Mesenchymal stem cell (in vitro differentiated cells and primary cell): Measurements from ENCODE around the gene IRX4.

Source experiments
- DNase-seq: peaks from one replicate; pipeline ENCODE4 v3.0.0-alpha.2; 2013
- H2AFZ ChIP-seq: one replicate; pipeline ENCODE4 v1.6.1; 2013; ENCODE audit warnings: low read depth, mild to moderate bottlenecking, control low read depth, inconsistent platforms, low read length, moderate library complexity
- H2AK5ac ChIP-seq: 2 replicates; pipeline ENCODE4 v1.6.1; 2013; ENCODE audit warnings: low read length, moderate library complexity, mild to moderate bottlenecking, inconsistent platforms; ENCODE audit not compliant: severe bottlenecking
- H2BK120ac ChIP-seq: one replicate; pipeline ENCODE4 v1.6.1; 2013; ENCODE audit warnings: low read depth, mild to moderate bottlenecking, inconsistent platforms, low read length, moderate library complexity
- H2BK12ac ChIP-seq, 2 experiments: one replicate each; pipeline ENCODE4 v1.6.1; 2013; ENCODE audit warnings: inconsistent platforms in 2 of 2, low read length in 2 of 2, mild to moderate bottlenecking in 2 of 2, moderate library complexity in 2 of 2, control low read depth in 1 of 2
- H2BK15ac ChIP-seq: one replicate; pipeline ENCODE4 v1.6.1; 2013; ENCODE audit warnings: mild to moderate bottlenecking, low read depth, inconsistent platforms; ENCODE audit not compliant: poor library complexity, severe bottlenecking
- H2BK5ac ChIP-seq: 2 replicates; pipeline ENCODE4 v1.6.1; 2013; ENCODE audit warnings: low read depth, mild to moderate bottlenecking, low read length, control low read depth, inconsistent platforms; ENCODE audit not compliant: poor library complexity, severe bottlenecking
- H3K14ac ChIP-seq, 2 experiments: one replicate each; pipeline ENCODE4 v1.6.1; 2013; ENCODE audit warnings: inconsistent platforms in 2 of 2, low read length in 2 of 2, control low read depth in 1 of 2, mild to moderate bottlenecking in 1 of 2, moderate library complexity in 1 of 2
- H3K18ac ChIP-seq, 2 experiments: one replicate each; pipeline ENCODE4 v1.6.1; 2013; ENCODE audit warnings: inconsistent platforms in 2 of 2, low read length in 2 of 2, control low read depth in 1 of 2, low read depth in 1 of 2, mild to moderate bottlenecking in 1 of 2
- H3K23ac ChIP-seq, 2 experiments: one replicate each; pipeline ENCODE4 v1.6.1; 2013; ENCODE audit warnings: inconsistent platforms in 2 of 2, low read length in 2 of 2, mild to moderate bottlenecking in 2 of 2, moderate library complexity in 2 of 2, control low read depth in 1 of 2
- H3K27ac ChIP-seq: 2 replicates; pipeline ENCODE4 v1.5.1; 2013; ENCODE audit warnings: mild to moderate bottlenecking, moderate library complexity, low read length, control low read depth, inconsistent platforms; ENCODE audit not compliant: poor library complexity, severe bottlenecking
- H3K27me3 ChIP-seq, 2 experiments: 2 replicates each; pipeline versions ENCODE4 v1.6.1 to v1.7.0; 2013; ENCODE audit warnings: low read length in 2 of 2, mild to moderate bottlenecking in 2 of 2, moderate library complexity in 2 of 2, control low read depth in 1 of 2, inconsistent platforms in 1 of 2; ENCODE audit not compliant: control insufficient read depth in 1 of 2, insufficient read depth in 1 of 2
- H3K36me3 ChIP-seq, 2 experiments: 2 replicates each; pipeline versions ENCODE4 v1.6.1 to v1.7.0; 2013; ENCODE audit warnings: low read length in 2 of 2, control low read depth in 1 of 2, inconsistent platforms in 1 of 2, low read depth in 1 of 2, mild to moderate bottlenecking in 1 of 2; ENCODE audit not compliant: insufficient read depth in 2 of 2, control insufficient read depth in 1 of 2
- H3K4ac ChIP-seq, 2 experiments: one replicate each; pipeline ENCODE4 v1.6.1; 2013; ENCODE audit warnings: inconsistent platforms in 2 of 2, low read length in 2 of 2, mild to moderate bottlenecking in 2 of 2, moderate library complexity in 2 of 2, control low read depth in 1 of 2, low read depth in 1 of 2
- H3K4me1 ChIP-seq: 2 replicates; pipeline ENCODE4 v1.6.1; 2013; ENCODE audit warnings: low read depth, low read length, control low read depth; ENCODE audit not compliant: control insufficient read depth, insufficient read depth
- H3K4me2 ChIP-seq: 2 replicates; pipeline ENCODE4 v1.6.1; 2013; ENCODE audit warnings: low read length, mild to moderate bottlenecking, inconsistent platforms; ENCODE audit not compliant: poor library complexity, severe bottlenecking
- H3K4me3 ChIP-seq, 2 experiments: 2 replicates each; pipeline versions ENCODE4 v1.5.1 to v1.7.0; 2013; ENCODE audit warnings: low read length in 2 of 2, mild to moderate bottlenecking in 2 of 2, control low read depth in 1 of 2, low read depth in 1 of 2; ENCODE audit not compliant: insufficient read depth in 1 of 2
- H3K79me1 ChIP-seq: replicated peaks from 2 replicates; pipeline ENCODE4 v1.6.1; 2013; ENCODE audit warnings: mild to moderate bottlenecking, control low read depth, low read length, inconsistent platforms; ENCODE audit not compliant: poor library complexity, severe bottlenecking
- H3K9ac ChIP-seq: 2 replicates; pipeline ENCODE4 v1.7.0; 2013; ENCODE audit warnings: mild to moderate bottlenecking, low read length, moderate library complexity
- H3K9me3 ChIP-seq: 2 replicates; pipeline ENCODE4 v1.7.0; 2013; ENCODE audit warnings: mild to moderate bottlenecking, low read length; ENCODE audit not compliant: control insufficient read depth
- H4K8ac ChIP-seq: one replicate; pipeline ENCODE4 v1.6.1; 2013; ENCODE audit warnings: inconsistent platforms, mild to moderate bottlenecking, low read length, moderate library complexity
- H4K91ac ChIP-seq: one replicate; pipeline ENCODE4 v1.6.1; 2013; ENCODE audit warnings: mild to moderate bottlenecking, low read length, inconsistent platforms
- WGBS: methylation state at CpG from one replicate; pipeline ENCODE4 v1.1.7; 2013; ENCODE audit warnings: mixed read lengths; 5-methylcytosine and 5-hydroxymethylcytosine counted together

The IRX4 gene

GRCh38 chr5:1912951-1913565 lies 30.3 kb upstream of the IRX4 start:
- H3K4me3 ChIP-seq, result no peak overlapping the region

GRCh38 chr5:1911773-1912235 lies 29.1 kb upstream of the IRX4 start:
- Histone ChIP-seq H3K23ac (no peak overlapping the region), H3K14ac (no peak overlapping the region), H2BK5ac (no peak overlapping the region), H2BK15ac (no peak overlapping the region), H3K27me3 (peaks cover 0 to 21% of the 10 kb centered on the region in 2 experiments), H4K8ac (no peak overlapping the region), H3K36me3 (no peaks in the 10 kb centered on the region), H3K27ac (no peak overlapping the region), H2AFZ (no peak overlapping the region), H3K4me1 (no peaks in the 10 kb centered on the region), H3K9me3 (peaks cover 12% of the 10 kb centered on the region), H2BK120ac (no peak overlapping the region), H2AK5ac (no peak overlapping the region), H3K4ac (no peak overlapping the region), H4K91ac (no peak overlapping the region), H3K79me1 (no peaks in the 10 kb centered on the region), H3K4me3 (no peak overlapping the region), H3K4me2 (no peak overlapping the region), H2BK12ac (no peak overlapping the region), H3K9ac (no peak overlapping the region), H3K18ac (no peak overlapping the region)
- 91% methylated on average over 26 of the region's 26 CpGs for WGBS
- no peak for DNase-seq

More at GRCh38 chr5:1912951-1913565, 30.3 kb upstream of the IRX4 start:
- Histone ChIP-seq H2AFZ (no peak overlapping the region), H3K18ac (no peak overlapping the region), H3K27ac (no peak overlapping the region), H3K4me1 (no peaks in the 10 kb centered on the region), H3K9me3 (peaks cover 12% of the 10 kb centered on the region), H2BK5ac (no peak overlapping the region), H3K79me1 (no peaks in the 10 kb centered on the region), H2BK15ac (no peak overlapping the region), H3K9ac (no peak overlapping the region), H3K4ac (no peak overlapping the region), H3K14ac (no peak overlapping the region), H3K23ac (no peak overlapping the region), H2BK120ac (no peak overlapping the region), H3K4me2 (no peak overlapping the region), H4K91ac (no peak overlapping the region), H3K27me3 (peaks cover 0 to 25% of the 10 kb centered on the region in 2 experiments), H2AK5ac (no peak overlapping the region), H3K36me3 (no peaks in the 10 kb centered on the region), H2BK12ac (no peak overlapping the region), H4K8ac (no peak overlapping the region)
- 84% methylated on average over 18 of the region's 18 CpGs for WGBS
- no peak for DNase-seq

GRCh38 chr5:1910861-1911772 lies 28.4 kb upstream of the IRX4 start:
- no peak overlapping the region for H4K8ac ChIP-seq
- no peak overlapping the region for H2AK5ac ChIP-seq
- no peak overlapping the region for H4K91ac ChIP-seq
- H3K23ac ChIP-seq, result no peak overlapping the region
- no peak overlapping the region for H3K27ac ChIP-seq
- no peak overlapping the region for H3K4ac ChIP-seq
- 83% methylated on average over 14 of the region's 15 CpGs for whole genome bisulfite sequencing
- H3K4me2 ChIP-seq, result no peak overlapping the region
- peaks cover 13% of the 10 kb centered on the region for H3K9me3 ChIP-seq
- H2BK15ac ChIP-seq, result no peak overlapping the region
- H2BK5ac ChIP-seq, result no peak overlapping the region
- H2BK12ac ChIP-seq, result no peak overlapping the region
- no peak overlapping the region for H3K4me3 ChIP-seq
- no peak for DNase-seq
- H3K27me3 ChIP-seq, result peaks cover 0 to 20% of the 10 kb centered on the region in 2 experiments
- no peak overlapping the region for H2AFZ ChIP-seq
- no peaks in the 10 kb centered on the region for H3K4me1 ChIP-seq
- H2BK120ac ChIP-seq, result no peak overlapping the region
- H3K18ac ChIP-seq, result no peak overlapping the region
- no peak overlapping the region for H3K14ac ChIP-seq
- H3K9ac ChIP-seq, result no peak overlapping the region
- no peaks in the 10 kb centered on the region for H3K79me1 ChIP-seq
- H3K36me3 ChIP-seq, result no peaks in the 10 kb centered on the region

DNA sequence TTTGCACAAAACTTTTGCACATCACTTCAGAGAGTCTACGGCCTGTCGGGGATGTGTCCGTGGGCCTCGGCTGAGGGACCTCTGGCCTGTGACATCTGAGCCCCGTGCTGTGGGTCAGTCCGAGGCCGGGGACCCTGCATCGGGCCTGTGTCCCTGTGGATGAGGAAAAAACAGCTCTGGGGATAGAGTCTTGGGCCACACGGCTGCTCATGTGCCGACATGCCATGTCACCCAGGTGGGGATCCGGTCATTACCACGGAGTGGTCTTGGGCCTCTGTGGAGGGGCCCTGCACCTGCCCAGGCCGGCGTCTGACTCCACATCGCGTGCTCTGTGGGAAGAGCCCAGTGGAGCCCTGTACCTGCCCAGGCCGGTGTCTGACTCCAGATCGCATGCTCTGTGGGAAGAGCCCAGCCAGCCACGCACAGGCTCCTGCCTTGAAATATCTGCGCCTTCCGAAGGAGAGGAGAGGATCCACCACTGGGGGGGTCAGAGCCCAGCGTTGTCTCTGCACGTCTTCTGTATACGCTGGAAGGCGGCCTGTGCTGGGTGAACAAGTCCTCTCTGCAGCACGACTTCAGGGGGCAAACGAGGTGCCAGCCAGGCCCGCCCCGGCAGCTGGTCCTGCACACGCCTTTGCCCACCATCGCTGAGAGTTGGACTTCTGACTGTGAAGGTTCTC lies 27.5 kb upstream of the IRX4 start:
- no peak overlapping the region for H2BK5ac ChIP-seq
- no peak for DNase-seq
- no peak overlapping the region for H2BK120ac ChIP-seq
- H3K23ac ChIP-seq, result no peak overlapping the region
- H4K91ac ChIP-seq, result no peak overlapping the region
- H3K36me3 ChIP-seq, result no peaks in the 10 kb centered on the region
- no peak overlapping the region for H3K4ac ChIP-seq
- no peak overlapping the region for H3K4me3 ChIP-seq
- H2AK5ac ChIP-seq, result no peak overlapping the region
- no peak overlapping the region for H3K27ac ChIP-seq
- WGBS, result 88% methylated on average over 31 of the region's 31 CpGs
- H2BK15ac ChIP-seq, result no peak overlapping the region
- no peaks in the 10 kb centered on the region for H3K4me1 ChIP-seq
- no peak overlapping the region for H4K8ac ChIP-seq
- no peak overlapping the region for H2BK12ac ChIP-seq
- H3K4me2 ChIP-seq, result no peak overlapping the region
- H3K27me3 ChIP-seq, result peaks cover 0 to 20% of the 10 kb centered on the region in 2 experiments
- no peak overlapping the region for H3K14ac ChIP-seq
- H3K18ac ChIP-seq, result no peak overlapping the region
- H3K9ac ChIP-seq, result no peak overlapping the region
- no peaks in the 10 kb centered on the region for H3K79me1 ChIP-seq
- H3K9me3 ChIP-seq, result peaks cover 21% of the 10 kb centered on the region
- no peak overlapping the region for H2AFZ ChIP-seq
